HG03097 (cell line): ENCODE measurements around the gene DUSP12.
A peak's percentile ranks its signal among the peaks of the same experiment; 100 is the strongest.
"Not testable (repeated sequence)": the region's sequence is repeated elsewhere in the genome, so short reads cannot be mapped to it uniquely, and the experiment has no call there.

Experiments used
- ATAC-seq: cut with Tn5 transposase; IDR thresholded peaks from one replicate; pipeline ENCODE4 v1.9.1; 2021; ENCODE audit not compliant: unreplicated experiment, low FRiP score

The DUSP12 gene

GRCh38 chr1:161749509-161750407 lies at the start of gene DUSP12:
Gene DUSP12, plus strand, starts transcription at chr1:161749786. Its CDS starts 16 bp downstream, at chr1:161749802.
- peak; percentile 86 for ATAC-seq

GRCh38 chr1:161702250-161702649 lies 47.3 kb upstream of the DUSP12 start:
- no peak for ATAC-seq

- ATAC-seq = no peak
Measured at GRCh38 chr1:161705537-161705936, 44.0 kb upstream of the DUSP12 start.

- ATAC-seq = no peak
Measured at GRCh38 chr1:161706113-161706481, 43.5 kb upstream of the DUSP12 start.

- ATAC-seq = peak; percentile 52
Measured at GRCh38 chr1:161706482-161707347, 42.9 kb upstream of the DUSP12 start, which contains the start of gene FCRLA. Gene FCRLA, plus strand, starts transcription at chr1:161707229. Its CDS starts 36 bp downstream, at chr1:161707265.

GRCh38 chr1:161707503-161707902 lies 42.1 kb upstream of the DUSP12 start:
- no peak for ATAC-seq

- ATAC-seq = no peak
Measured at GRCh38 chr1:161709373-161709772, 40.2 kb upstream of the DUSP12 start.

GRCh38 chr1:161710560-161710959 lies 39.0 kb upstream of the DUSP12 start:
- no peak for ATAC-seq

GRCh38 chr1:161718559-161719324 lies 30.8 kb upstream of the DUSP12 start:
- peak; percentile 41 for ATAC-seq

GRCh38 chr1:161719325-161719611 lies 30.3 kb upstream of the DUSP12 start:
- peak; percentile 27 for ATAC-seq

- no peak for ATAC-seq
Measured at GRCh38 chr1:161720422-161720821, 29.2 kb upstream of the DUSP12 start.

GRCh38 chr1:161720956-161721737 lies 28.4 kb upstream of the DUSP12 start, which contains the start of gene FCRLB:
Gene FCRLB, plus strand, starts transcription at chr1:161721544. Its CDS starts 1,129 bp downstream, at chr1:161722673.
- no peak for ATAC-seq

GRCh38 chr1:161721738-161722343 lies 27.7 kb upstream of the DUSP12 start:
- no peak for ATAC-seq

- ATAC-seq = no peak
Measured at GRCh38 chr1:161722406-161722805, 27.2 kb upstream of the DUSP12 start.

- no peak for ATAC-seq
Measured at GRCh38 chr1:161723459-161724141, 26.0 kb upstream of the DUSP12 start.

- not testable (repeated sequence) for ATAC-seq
Measured at GRCh38 chr1:161725258-161725907, 24.2 kb upstream of the DUSP12 start.

GRCh38 chr1:161725908-161726472 lies 23.6 kb upstream of the DUSP12 start:
- no peak for ATAC-seq
